B cell (primary cell): ENCODE measurements around the gene HOXC4.

Experiments used
- CTCF ChIP-seq: fragments of 200-600 bp; IDR thresholded peaks from one replicate; pipeline ENCODE4 v1.8.0; 2022; ENCODE audit warnings: antibody characterized with exemption, mild to moderate bottlenecking
- EZH2 ChIP-seq: IDR thresholded peaks from 2 replicates; pipeline ENCODE4 v1.6.1; 2012; ENCODE audit warnings: borderline replicate concordance, low read depth, mild to moderate bottlenecking, moderate library complexity, low read length; ENCODE audit not compliant: insufficient read depth, poor library complexity, severe bottlenecking

GRCh38 chr12:54071942-54072341 is 18.3 kb downstream of the HOXC4 start:
- no peak for TF ChIP-seq CTCF
- TF ChIP-seq EZH2 = no peak
